GM18868 (cell line): ENCODE measurements around the gene AGR2.
"Not testable (repeated sequence)": the region's sequence is repeated elsewhere in the genome, so short reads cannot be mapped to it uniquely, and the experiment has no call there.

Experiments
- ATAC-seq: cut with Tn5 transposase; IDR thresholded peaks from one replicate; pipeline ENCODE4 v1.9.1; 2021; ENCODE audit warnings: mild to moderate bottlenecking, moderate library complexity; ENCODE audit not compliant: unreplicated experiment

AGR2 gene

GRCh38 chr7:16804674-16805439, at the start of gene AGR2:
Gene AGR2, minus strand, starts transcription at chr7:16804999. Its CDS starts 3,203 bp downstream, at chr7:16801796.
- ATAC-seq = no peak

GRCh38 chr7:16853189-16853588, 48.4 kb upstream of the AGR2 start:
- not testable (repeated sequence) for ATAC-seq

GRCh38 chr7:16851829-16852228, 47.0 kb upstream of the AGR2 start:
- no peak for ATAC-seq

- no peak for ATAC-seq
These were observed 46.0 kb upstream of the AGR2 start for GRCh38 chr7:16850614-16851466.

GRCh38 chr7:16849296-16850148, 44.7 kb upstream of the AGR2 start:
- no peak for ATAC-seq

- no peak for ATAC-seq
These were observed 42.6 kb upstream of the AGR2 start for GRCh38 chr7:16847381-16847860.

- ATAC-seq = no peak
These were observed 41.9 kb upstream of the AGR2 start for GRCh38 chr7:16846601-16847165.

GRCh38 chr7:16845746-16846145, 40.9 kb upstream of the AGR2 start:
- no peak for ATAC-seq

- no peak for ATAC-seq
These were observed 36.9 kb upstream of the AGR2 start for GRCh38 chr7:16841681-16842080.

- ATAC-seq = no peak
These were observed 35.3 kb upstream of the AGR2 start for GRCh38 chr7:16840094-16840493.

GRCh38 chr7:16839646-16840045, 34.8 kb upstream of the AGR2 start:
- ATAC-seq = no peak

- ATAC-seq = no peak
These were observed 34.1 kb upstream of the AGR2 start for GRCh38 chr7:16838891-16839290.

GRCh38 chr7:16838386-16838785, 33.6 kb upstream of the AGR2 start:
- no peak for ATAC-seq

- ATAC-seq = no peak
These were observed 31.7 kb upstream of the AGR2 start for GRCh38 chr7:16836481-16836880.

- no peak for ATAC-seq
These were observed 28.6 kb upstream of the AGR2 start for GRCh38 chr7:16833373-16833772.

GRCh38 chr7:16826060-16826459, 21.3 kb upstream of the AGR2 start:
- no peak for ATAC-seq

- ATAC-seq = no peak
These were observed 17.2 kb upstream of the AGR2 start for GRCh38 chr7:16822029-16822428.

GRCh38 chr7:16818732-16819131, 13.9 kb upstream of the AGR2 start:
- ATAC-seq = no peak

GRCh38 chr7:16817536-16817935, 12.7 kb upstream of the AGR2 start:
- ATAC-seq = no peak

GRCh38 chr7:16816824-16817223, 12.0 kb upstream of the AGR2 start:
- no peak for ATAC-seq

- no peak for ATAC-seq
These were observed 10.2 kb upstream of the AGR2 start for GRCh38 chr7:16815001-16815400.
